NCI-H187 treated with DMSO at 0.1 percent for 48 hours (cell line): ENCODE measurements around the gene PRMT1.

Experiments
- DNase-seq: peaks from one replicate; lab custom pipeline; 2025; lab: John Stamatoyannopoulos, UW

The PRMT1 gene

GRCh38 chr19:49672131-49672919, 4.7 kb upstream of the PRMT1 start:
- DNase-seq, result no peak

DNA sequence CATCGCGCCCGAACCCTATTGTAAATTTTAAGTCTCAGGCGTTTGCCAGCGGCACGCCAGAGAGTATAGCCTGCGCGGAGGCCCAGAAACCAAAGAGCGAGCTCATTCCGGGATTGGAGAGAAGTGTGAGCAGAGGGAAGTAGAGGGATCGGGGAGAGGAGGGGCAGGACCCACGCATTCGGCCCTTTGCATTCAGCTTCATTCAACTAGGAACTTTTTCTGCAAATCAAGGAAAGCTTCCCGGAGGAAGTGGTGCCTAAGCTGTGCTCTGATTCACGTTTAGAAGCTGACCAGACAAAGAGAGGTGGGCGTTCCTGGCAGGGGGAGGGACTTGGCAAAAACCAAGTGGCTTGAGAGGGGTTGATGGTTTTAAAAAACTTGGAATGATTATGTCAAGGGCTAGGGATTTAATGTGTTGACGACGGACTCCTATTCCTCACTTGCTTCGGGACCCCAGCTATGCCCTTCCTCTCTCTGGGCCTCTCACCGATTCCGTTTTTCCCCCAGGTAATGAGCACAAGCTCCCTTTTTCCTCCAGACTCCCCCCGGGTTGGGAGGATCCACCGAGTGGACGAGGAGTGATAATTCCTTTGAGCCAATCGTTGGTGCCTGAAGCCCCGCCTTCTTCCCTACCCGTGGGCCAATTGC, 811 bp upstream of the PRMT1 start:
- peak; percentile 65 for DNase-seq

- DNase-seq, result peak; percentile 98
Observed at GRCh38 chr19:49676784-49677230, 264 bp upstream of the PRMT1 start.

- DNase-seq, result no peak
Observed at GRCh38 chr19:49677901-49678674, 1.0 kb downstream of the PRMT1 start.

- no peak for DNase-seq
Observed at GRCh38 chr19:49678985-49679770, 2.1 kb downstream of the PRMT1 start.

DNA sequence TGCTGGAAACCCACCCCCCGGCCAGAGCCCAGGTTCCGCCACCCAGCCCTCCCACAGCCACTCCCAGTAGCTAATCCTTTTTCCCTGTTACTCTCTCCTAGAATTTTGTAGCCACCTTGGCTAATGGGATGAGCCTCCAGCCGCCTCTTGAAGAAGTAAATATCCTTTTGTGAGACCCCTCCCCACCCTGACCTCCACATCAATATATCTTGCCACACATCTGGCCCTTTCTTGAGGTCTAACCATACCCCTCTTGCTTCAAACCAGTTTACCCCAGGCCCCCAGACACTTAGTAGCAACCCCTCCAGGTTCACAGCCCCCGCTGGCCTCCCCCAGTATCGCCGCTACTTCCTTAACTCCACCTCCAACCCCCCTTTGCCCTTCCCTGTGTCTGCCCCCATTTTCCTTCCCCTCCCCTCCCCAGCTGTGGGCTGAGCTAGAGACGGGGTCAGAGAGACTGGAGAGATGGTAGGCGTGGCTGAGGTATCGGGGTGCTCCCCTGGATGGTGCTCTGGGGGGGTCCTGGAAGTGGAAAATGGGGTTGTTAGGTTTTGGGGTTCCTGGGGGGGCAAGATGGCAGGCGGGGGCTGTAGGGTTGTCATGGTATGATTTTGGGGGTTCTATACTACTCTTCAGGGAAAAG, 2.8 kb downstream of the PRMT1 start:
- no peak for DNase-seq

- DNase-seq, result no peak
Observed at GRCh38 chr19:49680421-49681351, 3.6 kb downstream of the PRMT1 start.

GRCh38 chr19:49681830-49682229, 4.8 kb downstream of the PRMT1 start:
- no peak for DNase-seq

DNA sequence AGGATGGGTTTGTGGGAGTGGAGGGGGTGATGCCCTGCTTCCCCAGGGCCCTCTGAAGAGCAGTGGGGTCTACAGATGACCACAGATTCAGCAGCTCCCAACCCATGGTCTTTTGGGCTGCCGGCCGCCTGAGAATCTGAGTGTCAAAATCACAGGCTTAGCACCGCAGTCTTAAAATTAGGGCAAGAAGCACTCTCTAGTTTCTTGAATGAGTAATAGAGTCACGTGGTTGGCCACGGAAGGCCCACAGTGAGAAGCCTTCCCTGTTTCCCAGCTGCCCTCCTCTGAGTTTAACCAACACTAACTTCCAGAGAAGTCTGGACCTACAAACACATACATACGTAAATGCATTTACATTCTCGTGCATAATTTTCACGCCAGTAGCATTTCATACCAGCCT, 5.2 kb downstream of the PRMT1 start:
- DNase-seq, result no peak

GRCh38 chr19:49683814-49684250, 6.8 kb downstream of the PRMT1 start:
- DNase-seq, result no peak

- no peak for DNase-seq
Observed at GRCh38 chr19:49684251-49684982, 7.3 kb downstream of the PRMT1 start.

DNA sequence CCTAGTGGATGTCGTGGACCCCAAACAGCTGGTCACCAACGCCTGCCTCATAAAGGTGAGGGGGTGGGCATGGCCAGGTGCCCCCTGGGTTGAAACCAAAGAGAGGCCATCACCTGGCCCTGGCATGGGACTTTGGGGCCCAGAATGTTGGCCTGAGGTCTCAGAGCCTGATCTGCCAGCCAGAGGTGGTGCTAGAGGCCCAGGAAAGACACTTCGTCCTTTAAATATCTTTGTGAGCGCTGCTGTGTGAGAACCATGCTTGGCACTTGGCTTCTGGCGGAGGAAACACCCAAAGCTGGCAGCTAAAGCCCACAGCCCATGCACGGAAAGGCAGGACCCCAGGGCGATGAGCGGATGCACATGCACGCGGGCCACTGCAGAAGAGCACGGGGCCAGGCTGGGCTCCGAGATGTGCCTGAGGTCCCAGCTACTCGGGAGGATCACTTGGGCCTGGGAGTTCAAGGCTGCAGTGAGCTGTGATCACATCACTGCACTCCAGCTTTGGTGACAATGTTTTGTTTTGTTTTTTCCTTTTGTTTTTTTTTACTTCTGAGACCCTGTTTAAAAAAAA, 8.0 kb downstream of the PRMT1 start:
- DNase-seq, result no peak

GRCh38 chr19:49685845-49686332, 8.8 kb downstream of the PRMT1 start:
- no peak for DNase-seq

DNA sequence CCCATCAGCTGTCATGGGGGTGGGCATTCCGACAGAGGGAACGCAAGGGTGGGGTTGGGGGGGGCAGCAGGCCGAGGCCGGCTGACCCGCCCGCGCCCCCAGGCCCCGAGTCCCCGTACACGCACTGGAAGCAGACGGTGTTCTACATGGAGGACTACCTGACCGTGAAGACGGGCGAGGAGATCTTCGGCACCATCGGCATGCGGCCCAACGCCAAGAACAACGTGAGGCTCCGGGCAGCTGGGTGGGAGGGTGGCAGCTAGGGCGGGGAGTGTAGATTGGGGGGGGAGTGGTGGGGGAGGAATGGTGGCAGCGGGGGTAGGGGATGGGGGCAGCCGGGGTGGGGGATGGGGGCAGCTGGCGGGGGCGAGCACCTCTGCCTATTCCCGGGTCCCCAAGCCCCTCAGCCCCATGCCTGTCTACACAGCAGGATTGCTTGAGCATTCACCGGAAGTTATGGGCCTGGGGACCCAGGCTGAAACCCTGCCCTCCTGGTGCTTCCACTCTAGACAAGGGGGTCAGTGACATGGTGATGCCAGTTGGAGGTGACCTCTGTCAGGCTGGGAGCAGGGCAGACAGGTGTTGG, 9.5 kb downstream of the PRMT1 start:
- no peak for DNase-seq

GRCh38 chr19:49687150-49687549, 10.1 kb downstream of the PRMT1 start:
- no peak for DNase-seq

DNA sequence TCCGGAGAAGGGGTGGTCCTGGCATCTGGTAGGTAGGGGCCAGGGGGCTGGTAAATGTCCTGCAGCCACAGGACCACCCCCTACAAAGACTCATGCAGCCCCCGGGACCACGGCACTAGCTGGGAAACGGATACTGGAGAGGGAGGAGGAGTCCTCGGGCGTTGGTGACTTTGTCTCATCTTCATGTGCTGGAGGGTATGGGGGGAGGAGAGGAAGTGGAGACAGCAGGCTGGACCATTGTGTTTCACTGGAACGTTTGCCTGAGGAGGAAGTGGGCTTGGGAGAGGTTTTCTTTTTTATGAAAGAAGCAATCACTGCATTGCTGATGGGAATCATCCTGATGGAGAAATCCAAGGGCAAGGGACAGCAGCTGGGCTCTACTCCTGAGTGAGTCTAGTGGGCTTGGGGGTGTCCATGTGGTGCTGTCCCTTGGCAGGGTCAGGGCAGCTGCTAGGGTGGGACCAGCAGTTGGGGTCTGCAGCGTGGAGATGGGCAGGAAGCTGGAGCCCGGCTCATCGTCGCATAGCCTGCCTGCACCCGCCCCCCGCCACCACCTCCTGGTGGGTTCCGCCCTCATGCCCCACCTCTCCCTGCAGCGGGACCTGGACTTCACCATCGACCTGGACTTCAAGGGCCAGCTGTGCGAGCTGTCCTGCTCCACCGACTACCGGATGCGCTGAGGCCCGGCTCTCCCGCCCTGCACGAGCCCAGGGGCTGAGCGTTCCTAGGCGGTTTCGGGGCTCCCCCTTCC, 10.7 kb downstream of the PRMT1 start:
- DNase-seq, result no peak

DNA sequence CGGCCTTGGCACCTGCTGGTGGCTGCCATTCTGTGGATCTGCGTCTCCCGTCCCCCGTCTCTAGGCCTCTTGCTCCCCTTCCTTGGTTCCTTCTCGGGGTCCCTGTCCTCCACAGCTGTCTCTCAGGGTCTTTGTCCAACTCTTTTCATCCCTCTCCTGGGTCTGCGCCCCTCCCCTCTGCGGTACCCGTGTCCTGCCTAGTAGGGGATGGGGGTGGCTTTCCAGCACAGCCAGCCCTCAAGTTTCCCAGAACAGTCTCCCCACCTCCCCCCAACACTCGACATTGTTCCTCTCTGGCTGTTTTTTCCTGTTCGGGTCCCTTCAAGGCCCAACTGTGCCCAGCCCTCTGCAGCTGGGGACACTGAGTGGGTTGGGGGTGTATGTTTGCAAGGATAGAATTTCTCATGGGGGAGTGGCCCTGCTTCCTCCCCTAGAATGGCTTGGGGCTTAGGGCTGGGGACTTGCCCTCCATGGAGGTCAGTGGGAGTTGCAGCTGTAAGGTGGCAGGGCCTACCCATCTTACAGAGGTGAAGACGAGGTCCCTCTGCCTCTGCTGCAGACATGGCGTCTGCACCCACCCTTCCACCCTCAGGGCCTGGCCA, 11.6 kb downstream of the PRMT1 start:
- DNase-seq, result no peak
